K562 (cell line): ENCODE measurements around the gene SRL. TPM values are rescaled to one million over a fixed set of nuclear protein-coding genes. Genes with fewer than 3 reads are reported as not detected.

Experiments
- CREBBP ChIP-seq: IDR thresholded peaks from one replicate; pipeline ENCODE4 v1.6.1; 2012; ENCODE audit warnings: low read depth, mild to moderate bottlenecking, control low read depth, inconsistent platforms, low read length
- CREM ChIP-seq: IDR thresholded peaks from 2 replicates; pipeline ENCODE4 v1.6.1; 2014; ENCODE audit warnings: antibody characterized with exemption, low read depth
- HDAC8 ChIP-seq: fragments of 450-650 bp; IDR thresholded peaks from 2 replicates; pipeline ENCODE4 v1.6.1; 2016; ENCODE audit warnings: mild to moderate bottlenecking, missing genetic modification characterization, moderate library complexity, missing compliant biosample characterization
- KLF13 ChIP-seq: fragments of 450-650 bp; IDR thresholded peaks from 2 replicates; pipeline ENCODE4 v1.6.1; 2016; ENCODE audit warnings: missing genetic modification characterization, low read depth, mild to moderate bottlenecking, missing compliant biosample characterization, moderate library complexity, borderline replicate concordance
- PHF20 ChIP-seq: fragments of 450-650 bp; IDR thresholded peaks from 2 replicates; pipeline ENCODE4 v1.6.1; 2018; ENCODE audit not compliant: partially characterized antibody
- PPARD ChIP-seq: fragments of 250-450 bp; sonication (Bioruptor Pico); IDR thresholded peaks from 2 replicates; pipeline ENCODE4 v1.8.0; 2022; ENCODE audit warnings: inconsistent platforms, mild to moderate bottlenecking, moderate library complexity
- SRSF3 ChIP-seq: fragments of 200-400 bp; formaldehyde crosslinking; IDR thresholded peaks from 2 replicates; pipeline ENCODE4 v1.6.1; 2016; ENCODE audit warnings: mild to moderate bottlenecking, low read length, moderate library complexity; ENCODE audit not compliant: insufficient read depth
- ZFX ChIP-seq: sonication (generic); formaldehyde crosslinking; IDR thresholded peaks from 2 replicates; pipeline ENCODE4 v1.8.0; 2022; ENCODE audit warnings: mild to moderate bottlenecking, missing genetic modification reagents, moderate library complexity
- ZNF175 ChIP-seq: fragments of 200-800 bp; sonication (Bioruptor generic); IDR thresholded peaks from 2 replicates; pipeline ENCODE4 v1.6.1; 2016; ENCODE audit warnings: low read depth, mild to moderate bottlenecking, missing genetic modification characterization, missing compliant biosample characterization
- ZNF253 ChIP-seq: fragments of 250-450 bp; sonication (Bioruptor Pico); conservative IDR thresholded peaks from 2 replicates; pipeline ENCODE4 v1.6.1; 2021; ENCODE audit warnings: mild to moderate bottlenecking
- ZNF280B ChIP-seq: fragments of 250-450 bp; sonication (Bioruptor Pico); IDR thresholded peaks from 2 replicates; pipeline ENCODE4 v1.5.1; 2021; ENCODE audit warnings: mild to moderate bottlenecking
- ZSCAN32 ChIP-seq: fragments of 450-650 bp; formaldehyde crosslinking; IDR thresholded peaks from 2 replicates; pipeline ENCODE4 v1.4.0; 2020; ENCODE audit warnings: mild to moderate bottlenecking, moderate library complexity
- polyA plus RNA-seq, 8 experiments: library from polyadenylated mRNA; depleted of rRNA in 4 of 8; stranded (reverse) in 5 of 8; unstranded in 3 of 8; fragments of >200 nt; fragmentation: Nextera tagmentation in 2 of 8; fragmentation: Illumina TruSeq in 1 of 8; extraction: Ambion mirVana in 2 of 8; extraction: Trizol in 1 of 8; gene quantifications; 2 replicates each; pipeline versions ENCODE4 v1.2.1 to v1.2.3, GENCODE V29; 2011 to 2014; ENCODE audit warnings: inconsistent platforms in 1 of 8, missing spikeins in 1 of 8
- total RNA-seq, 7 experiments: library from RNA; depleted of rRNA in 6 of 7; stranded (reverse); fragments of >200 nt in 6 of 7; fragmentation: Illumina TruSeq in 2 of 7; extraction: Trizol in 2 of 7; gene quantifications; 2 replicates each; pipeline versions ENCODE4 v1.2.1 to v1.2.3, GENCODE V29; 2011 to 2021; ENCODE audit warnings: low replicate concordance in 1 of 7
- TF ChIP-seq, protein P1 (sequence below): fragments of 450-650 bp; IDR thresholded peaks from 2 replicates; pipeline ENCODE4 v1.7.1; 2018; ENCODE audit warnings: mild to moderate bottlenecking, low read depth; ENCODE audit not compliant: partially characterized antibody
- TF ChIP-seq, protein P2 (sequence below): fragments of 250-450 bp; sonication (Bioruptor Pico); IDR thresholded peaks from 2 replicates; pipeline ENCODE4 v1.5.0; 2021
- TF ChIP-seq, protein P3 (sequence below): fragments of 450-650 bp; IDR thresholded peaks from one replicate; pipeline ENCODE4 v1.6.1; 2018; ENCODE audit warnings: mild to moderate bottlenecking, moderate library complexity; ENCODE audit not compliant: partially characterized antibody
- TF ChIP-seq, protein P4 (sequence below), 2 experiments: fragments of 450-650 bp; conservative IDR thresholded peaks; 2 replicates each; pipeline ENCODE4 v1.6.1; 2017; ENCODE audit warnings: mild to moderate bottlenecking in 2 of 2, moderate library complexity in 2 of 2

SRL gene
- total and polyA plus RNA-seq, 9 of the 15 experiments (the other 6 are each of a cell fraction or from before 2014, with no cell fraction given): 0.01 TPM; not detected in 8

DNA sequence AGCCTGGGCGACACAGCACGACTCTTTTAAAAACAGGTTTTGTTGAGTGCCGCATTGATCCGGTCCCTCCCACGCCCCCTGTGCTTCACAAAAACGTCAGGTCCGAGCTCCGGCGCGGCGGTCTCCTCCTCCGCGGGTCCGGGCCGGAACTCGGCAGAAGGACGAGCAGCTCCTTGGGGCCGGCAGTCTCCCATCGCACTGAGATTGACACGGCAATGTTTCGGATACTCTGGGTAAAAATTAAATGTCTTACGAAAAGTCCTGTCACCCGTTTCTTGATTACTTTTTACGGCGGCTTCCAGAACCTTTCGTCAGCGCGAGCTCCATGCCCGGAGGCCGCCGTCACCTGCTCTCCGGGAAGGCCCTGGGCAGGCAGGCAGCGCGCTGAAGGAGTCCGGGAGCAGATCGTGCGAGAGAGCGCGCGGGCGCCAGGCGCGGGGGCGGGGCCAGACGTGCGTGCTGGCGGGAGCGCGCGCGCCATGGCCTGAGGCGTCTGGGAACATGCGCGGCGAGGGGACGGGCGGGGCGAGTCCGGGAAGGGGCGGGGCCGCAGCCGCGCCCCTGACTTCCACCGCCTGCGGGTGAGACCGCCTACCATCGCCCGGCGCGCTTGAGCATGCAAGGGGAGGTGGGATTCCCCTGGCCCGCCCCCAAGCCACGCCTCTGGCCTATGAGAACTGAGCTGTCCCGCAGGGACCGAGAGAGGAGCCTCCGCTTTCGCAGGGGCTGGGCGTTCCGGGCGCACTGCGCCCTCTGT, 11.7 kb upstream of the SRL start (continued):
- TF ChIP-seq HDAC8 (tag) (no peak), PPARD (CRISPR knock-in tag) (no peak), ZNF280B (CRISPR knock-in tag) (no peak), CREBBP (no peak), PHF20 (peak; percentile 32), SRSF3 (no peak), ZNF175 (CRISPR knock-in tag) (no peak), ZNF253 (no peak), CREM (peak; percentile 65), KLF13 (no peak), ZSCAN32 (no peak), ZFX (CRISPR knock-in tag) (peak; percentile 98)
- TF ChIP-seq, protein P1, sequence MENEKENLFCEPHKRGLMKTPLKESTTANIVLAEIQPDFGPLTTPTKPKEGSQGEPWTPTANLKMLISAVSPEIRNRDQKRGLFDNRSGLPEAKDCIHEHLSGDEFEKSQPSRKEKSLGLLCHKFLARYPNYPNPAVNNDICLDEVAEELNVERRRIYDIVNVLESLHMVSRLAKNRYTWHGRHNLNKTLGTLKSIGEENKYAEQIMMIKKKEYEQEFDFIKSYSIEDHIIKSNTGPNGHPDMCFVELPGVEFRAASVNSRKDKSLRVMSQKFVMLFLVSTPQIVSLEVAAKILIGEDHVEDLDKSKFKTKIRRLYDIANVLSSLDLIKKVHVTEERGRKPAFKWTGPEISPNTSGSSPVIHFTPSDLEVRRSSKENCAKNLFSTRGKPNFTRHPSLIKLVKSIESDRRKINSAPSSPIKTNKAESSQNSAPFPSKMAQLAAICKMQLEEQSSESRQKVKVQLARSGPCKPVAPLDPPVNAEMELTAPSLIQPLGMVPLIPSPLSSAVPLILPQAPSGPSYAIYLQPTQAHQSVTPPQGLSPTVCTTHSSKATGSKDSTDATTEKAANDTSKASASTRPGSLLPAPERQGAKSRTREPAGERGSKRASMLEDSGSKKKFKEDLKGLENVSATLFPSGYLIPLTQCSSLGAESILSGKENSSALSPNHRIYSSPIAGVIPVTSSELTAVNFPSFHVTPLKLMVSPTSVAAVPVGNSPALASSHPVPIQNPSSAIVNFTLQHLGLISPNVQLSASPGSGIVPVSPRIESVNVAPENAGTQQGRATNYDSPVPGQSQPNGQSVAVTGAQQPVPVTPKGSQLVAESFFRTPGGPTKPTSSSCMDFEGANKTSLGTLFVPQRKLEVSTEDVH: peak; percentile 44
- TF ChIP-seq, protein P2, sequence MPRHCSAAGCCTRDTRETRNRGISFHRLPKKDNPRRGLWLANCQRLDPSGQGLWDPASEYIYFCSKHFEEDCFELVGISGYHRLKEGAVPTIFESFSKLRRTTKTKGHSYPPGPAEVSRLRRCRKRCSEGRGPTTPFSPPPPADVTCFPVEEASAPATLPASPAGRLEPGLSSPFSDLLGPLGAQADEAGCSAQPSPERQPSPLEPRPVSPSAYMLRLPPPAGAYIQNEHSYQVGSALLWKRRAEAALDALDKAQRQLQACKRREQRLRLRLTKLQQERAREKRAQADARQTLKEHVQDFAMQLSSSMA (CRISPR knock-in tag): no peak
- TF ChIP-seq, protein P3, sequence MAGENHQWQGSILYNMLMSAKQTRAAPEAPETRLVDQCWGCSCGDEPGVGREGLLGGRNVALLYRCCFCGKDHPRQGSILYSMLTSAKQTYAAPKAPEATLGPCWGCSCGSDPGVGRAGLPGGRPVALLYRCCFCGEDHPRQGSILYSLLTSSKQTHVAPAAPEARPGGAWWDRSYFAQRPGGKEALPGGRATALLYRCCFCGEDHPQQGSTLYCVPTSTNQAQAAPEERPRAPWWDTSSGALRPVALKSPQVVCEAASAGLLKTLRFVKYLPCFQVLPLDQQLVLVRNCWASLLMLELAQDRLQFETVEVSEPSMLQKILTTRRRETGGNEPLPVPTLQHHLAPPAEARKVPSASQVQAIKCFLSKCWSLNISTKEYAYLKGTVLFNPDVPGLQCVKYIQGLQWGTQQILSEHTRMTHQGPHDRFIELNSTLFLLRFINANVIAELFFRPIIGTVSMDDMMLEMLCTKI: no peak
- TF ChIP-seq, protein P4, sequence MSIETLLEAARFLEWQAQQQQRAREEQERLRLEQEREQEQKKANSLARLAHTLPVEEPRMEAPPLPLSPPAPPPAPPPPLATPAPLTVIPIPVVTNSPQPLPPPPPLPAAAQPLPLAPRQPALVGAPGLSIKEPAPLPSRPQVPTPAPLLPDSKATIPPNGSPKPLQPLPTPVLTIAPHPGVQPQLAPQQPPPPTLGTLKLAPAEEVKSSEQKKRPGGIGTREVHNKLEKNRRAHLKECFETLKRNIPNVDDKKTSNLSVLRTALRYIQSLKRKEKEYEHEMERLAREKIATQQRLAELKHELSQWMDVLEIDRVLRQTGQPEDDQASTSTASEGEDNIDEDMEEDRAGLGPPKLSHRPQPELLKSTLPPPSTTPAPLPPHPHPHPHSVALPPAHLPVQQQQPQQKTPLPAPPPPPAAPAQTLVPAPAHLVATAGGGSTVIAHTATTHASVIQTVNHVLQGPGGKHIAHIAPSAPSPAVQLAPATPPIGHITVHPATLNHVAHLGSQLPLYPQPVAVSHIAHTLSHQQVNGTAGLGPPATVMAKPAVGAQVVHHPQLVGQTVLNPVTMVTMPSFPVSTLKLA (conservative IDR thresholded peaks at IDR 0.05): peak; percentile 56 to 78; a peak in 3 of 4 replicates
